NOMO-1 treated with dmso at 0.1 percent for 144 hours (cell line): Measurements from ENCODE around the gene ARHGEF17.

Source experiments
- DNase-seq: peaks from one replicate; lab custom pipeline; 2025; ENCODE audit not compliant: unreplicated experiment; lab: John Stamatoyannopoulos, UW

The ARHGEF17 gene

GRCh38 chr11:73355109-73355508, 47.0 kb downstream of the ARHGEF17 start:
- no peak for DNase-seq

GRCh38 chr11:73356979-73357860, 49.1 kb downstream of the ARHGEF17 start:
- no peak for DNase-seq

- no peak for DNase-seq
Observed at GRCh38 chr11:73358071-73358470, 50.0 kb downstream of the ARHGEF17 start.

GRCh38 chr11:73359341-73359740, 51.3 kb downstream of the ARHGEF17 start:
- DNase-seq = no peak

- DNase-seq = no peak
Observed at GRCh38 chr11:73359930-73360742, 52.1 kb downstream of the ARHGEF17 start.

- no peak for DNase-seq
Observed at GRCh38 chr11:73360743-73361369, 52.8 kb downstream of the ARHGEF17 start.

- no peak for DNase-seq
Observed at GRCh38 chr11:73361953-73362776, 54.1 kb downstream of the ARHGEF17 start.

- no peak for DNase-seq
Observed at GRCh38 chr11:73363147-73363546, 55.1 kb downstream of the ARHGEF17 start.

GRCh38 chr11:73365352-73366264, 57.5 kb downstream of the ARHGEF17 start:
- DNase-seq = no peak

GRCh38 chr11:73366265-73366610, 58.2 kb downstream of the ARHGEF17 start:
- no peak for DNase-seq

GRCh38 chr11:73366953-73367352, 58.9 kb downstream of the ARHGEF17 start:
- DNase-seq = no peak

GRCh38 chr11:73367482-73368024, 59.5 kb downstream of the ARHGEF17 start:
- no peak for DNase-seq

- DNase-seq = peak; percentile 47
Observed at GRCh38 chr11:73372375-73372993, 64.4 kb downstream of the ARHGEF17 start.

- DNase-seq = no peak
Observed at GRCh38 chr11:73374151-73374550, 66.1 kb downstream of the ARHGEF17 start.

GRCh38 chr11:73375830-73376159, 67.7 kb downstream of the ARHGEF17 start:
- no peak for DNase-seq

GRCh38 chr11:73376160-73376802, 68.2 kb downstream of the ARHGEF17 start, which contains the start of gene RELT:
Gene RELT, plus strand, starts transcription at chr11:73376399. Its CDS starts 12,738 bp downstream, at chr11:73389137.
- peak; percentile 90 for DNase-seq

- DNase-seq = peak; percentile 87
Observed at GRCh38 chr11:73376803-73377629, 68.9 kb downstream of the ARHGEF17 start.
